ELF-1 (cell line): ENCODE data around the gene HAO1.

Source experiments
- DNase-seq: peaks from one replicate; pipeline ENCODE4 v3.0.0-alpha.2; 2016; ENCODE audit warnings: low read depth, low spot score

Gene HAO1

DNA sequence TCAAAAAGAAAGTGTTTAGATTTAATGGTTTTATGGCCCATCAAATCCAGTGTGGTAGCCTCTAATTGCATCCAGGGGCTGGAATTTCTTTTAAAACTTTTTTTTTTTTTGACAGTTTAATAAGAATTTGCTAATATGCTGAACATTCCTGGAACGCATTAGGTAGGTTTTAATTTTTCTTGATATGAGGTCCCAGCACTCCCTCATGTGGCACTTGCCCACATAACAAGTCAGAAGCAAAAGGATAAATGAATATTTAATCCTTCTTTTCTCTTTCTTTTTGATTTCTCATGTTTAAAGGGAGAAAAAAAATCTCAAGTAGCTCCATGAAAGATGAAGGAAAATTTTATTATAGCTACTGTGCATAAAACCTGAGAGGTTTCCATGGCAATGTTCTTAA is 13.5 kb downstream of the HAO1 start:
- DNase-seq, result no peak

DNA sequence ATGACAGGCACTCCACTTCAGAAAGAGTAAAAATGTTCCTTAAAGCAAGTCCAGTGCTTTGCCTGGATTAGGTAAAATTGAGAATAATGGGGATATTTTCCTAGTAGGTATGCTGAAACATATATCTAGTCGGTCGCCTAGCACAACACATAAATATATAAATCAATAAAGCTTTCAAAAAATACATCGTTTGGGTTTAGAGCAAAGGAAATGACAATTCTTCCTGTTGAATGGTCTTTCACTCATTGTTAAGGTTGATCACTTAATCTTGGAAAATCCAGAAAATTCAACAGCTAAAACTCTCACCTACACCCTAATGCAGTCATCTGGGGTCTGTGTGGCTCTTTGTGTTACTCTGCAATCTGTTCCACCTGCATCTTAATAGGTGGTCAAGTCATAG is 13.9 kb downstream of the HAO1 start:
- DNase-seq, result no peak

DNA sequence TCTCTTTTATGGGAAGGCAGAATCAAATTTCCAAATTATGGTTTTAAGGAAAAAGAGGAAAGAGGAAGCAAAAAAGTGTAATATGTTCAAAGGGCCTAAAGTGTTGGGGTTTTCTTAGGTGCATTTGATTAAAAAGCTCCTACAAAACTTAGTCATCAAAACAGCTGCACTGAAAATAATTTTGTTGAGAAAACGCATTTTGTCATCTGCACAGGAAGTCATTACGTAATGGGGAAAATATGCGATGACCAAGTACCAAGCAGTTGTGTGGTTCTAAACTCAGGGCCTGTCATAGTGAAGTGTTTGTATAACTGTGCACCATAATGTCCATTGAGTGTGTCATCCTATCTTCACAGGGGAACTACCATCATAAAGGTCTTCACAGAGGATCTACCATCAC is 15.6 kb downstream of the HAO1 start:
- no peak for DNase-seq

DNA sequence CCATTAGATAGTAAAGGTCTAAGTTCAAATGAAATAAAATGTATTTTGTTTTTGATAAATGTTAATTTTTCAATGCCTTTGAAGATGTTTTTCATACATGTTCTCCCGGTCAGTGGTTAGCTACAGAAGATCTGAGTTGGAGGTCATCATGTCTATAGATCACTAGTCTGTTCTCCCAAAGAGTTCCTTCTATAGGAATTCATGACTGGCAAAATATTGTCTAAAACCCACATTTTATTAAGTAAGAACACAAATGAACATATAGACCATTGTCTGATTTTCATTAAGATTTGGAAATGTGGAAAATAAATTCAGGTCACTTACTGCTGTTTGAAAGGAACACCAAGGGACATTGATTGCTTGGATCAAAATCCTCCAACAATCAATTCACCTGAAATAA is 23.6 kb downstream of the HAO1 start:
- DNase-seq, result no peak

DNA sequence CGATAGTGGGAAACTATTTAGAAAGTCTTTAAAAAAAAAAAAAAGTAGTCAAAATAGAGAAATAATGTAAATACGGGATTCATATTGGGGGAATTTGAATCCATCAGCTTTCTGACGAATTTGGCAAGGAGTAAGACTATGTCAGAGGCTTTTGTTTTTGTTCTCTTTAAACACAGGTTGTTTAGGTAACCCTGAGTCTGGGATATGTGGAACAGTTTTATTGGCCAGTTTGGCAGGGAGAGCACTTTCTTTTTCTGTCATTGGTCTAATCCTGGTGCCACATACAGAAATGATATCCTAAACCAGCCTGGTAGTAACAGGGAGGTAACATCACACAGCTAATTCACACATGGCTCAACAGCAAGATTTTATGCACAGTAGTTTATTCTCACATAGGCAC is 27.7 kb downstream of the HAO1 start:
- no peak for DNase-seq

DNA sequence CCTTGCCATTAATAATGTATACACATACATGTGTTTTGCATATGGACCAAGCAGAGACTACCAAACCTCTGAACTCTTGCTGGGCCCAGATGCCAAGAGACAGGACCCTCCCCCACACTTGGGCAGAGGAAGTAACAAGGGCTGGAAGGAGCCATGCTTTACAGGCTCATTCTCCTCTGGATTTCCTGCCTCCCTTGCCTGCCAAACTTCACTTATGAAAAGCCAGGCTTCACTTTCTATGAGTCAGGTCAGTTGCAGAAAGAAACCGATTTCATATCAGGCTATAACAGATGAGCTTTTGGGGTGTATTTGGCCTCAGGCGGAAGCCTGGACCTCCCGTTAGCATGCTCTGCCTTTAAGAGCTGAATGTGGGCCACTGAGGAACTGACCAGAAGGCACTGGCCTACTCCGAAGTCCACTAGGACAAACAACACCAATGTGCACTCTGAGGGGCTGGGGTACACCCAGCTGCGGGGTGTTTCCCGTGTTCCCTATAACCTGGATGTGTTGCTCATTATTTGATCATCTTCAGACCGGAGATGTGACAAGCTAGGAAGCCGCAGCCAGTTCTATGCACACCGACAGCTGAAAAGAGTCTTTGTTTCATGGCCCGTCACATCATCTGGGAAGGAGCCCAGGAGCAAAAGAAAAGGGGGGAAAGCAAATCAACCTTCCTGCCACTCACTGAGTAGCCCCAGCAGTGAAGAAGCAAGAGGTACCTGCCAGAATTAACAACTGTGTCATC is 28.5 kb downstream of the HAO1 start:
- DNase-seq, result no peak

DNA sequence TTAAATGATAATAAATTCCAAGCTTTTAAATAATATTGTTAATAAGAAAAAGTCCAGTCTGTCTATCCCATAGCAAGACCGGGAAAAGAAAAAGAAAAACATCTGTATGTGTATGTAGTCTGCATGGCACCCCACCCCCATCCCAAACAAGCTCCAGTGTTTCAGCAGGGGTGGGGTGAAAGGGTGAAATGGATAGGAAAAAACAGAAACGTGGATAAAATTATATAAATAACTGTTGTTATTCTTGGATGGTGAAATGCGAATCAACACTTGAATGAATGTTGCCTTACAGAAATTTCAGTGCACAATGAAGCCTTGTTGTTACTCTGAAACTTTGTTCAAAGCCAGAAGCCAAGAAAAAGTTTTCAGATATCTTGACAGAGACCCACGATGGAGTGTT is 31.4 kb downstream of the HAO1 start:
- DNase-seq, result no peak

DNA sequence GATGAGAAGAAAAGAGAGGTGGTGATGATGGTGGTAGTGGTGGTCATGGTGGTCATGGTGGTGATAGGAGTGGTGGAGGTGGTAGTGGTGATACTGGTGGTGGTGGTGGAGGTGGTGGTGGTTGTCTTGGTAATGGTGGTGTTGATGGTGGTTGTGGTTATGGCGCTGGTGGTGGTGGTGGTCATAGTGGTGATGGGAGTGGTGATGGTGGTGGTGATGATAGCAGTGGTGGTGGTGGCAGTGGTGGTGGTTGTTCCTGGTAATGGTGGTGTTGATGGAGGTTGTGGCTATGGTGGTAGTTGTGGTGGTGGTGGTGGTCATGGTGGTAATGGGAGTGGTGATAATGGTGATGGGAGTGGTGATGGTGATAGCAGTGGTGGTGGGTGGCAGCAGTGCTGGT is 36.8 kb downstream of the HAO1 start:
- no peak for DNase-seq

DNA sequence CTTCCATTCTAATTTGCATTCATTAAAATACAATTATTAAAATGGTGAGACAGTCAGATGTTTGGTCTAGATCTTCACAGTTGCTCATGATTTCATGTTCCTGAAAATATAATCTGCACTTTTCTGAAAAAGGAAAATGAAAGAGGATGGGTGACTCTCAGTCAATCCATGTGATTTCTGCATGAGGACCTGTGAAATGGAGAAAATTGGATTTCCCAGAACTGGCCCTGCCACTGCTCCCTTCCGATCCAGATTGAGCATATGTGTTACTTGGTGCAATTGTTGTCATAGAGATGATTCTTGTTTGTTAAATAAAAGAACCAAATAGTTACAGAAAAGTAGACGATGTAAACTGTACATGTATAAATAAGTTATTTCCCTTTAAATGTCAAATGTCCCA is 37.4 kb downstream of the HAO1 start:
- DNase-seq, result no peak

DNA sequence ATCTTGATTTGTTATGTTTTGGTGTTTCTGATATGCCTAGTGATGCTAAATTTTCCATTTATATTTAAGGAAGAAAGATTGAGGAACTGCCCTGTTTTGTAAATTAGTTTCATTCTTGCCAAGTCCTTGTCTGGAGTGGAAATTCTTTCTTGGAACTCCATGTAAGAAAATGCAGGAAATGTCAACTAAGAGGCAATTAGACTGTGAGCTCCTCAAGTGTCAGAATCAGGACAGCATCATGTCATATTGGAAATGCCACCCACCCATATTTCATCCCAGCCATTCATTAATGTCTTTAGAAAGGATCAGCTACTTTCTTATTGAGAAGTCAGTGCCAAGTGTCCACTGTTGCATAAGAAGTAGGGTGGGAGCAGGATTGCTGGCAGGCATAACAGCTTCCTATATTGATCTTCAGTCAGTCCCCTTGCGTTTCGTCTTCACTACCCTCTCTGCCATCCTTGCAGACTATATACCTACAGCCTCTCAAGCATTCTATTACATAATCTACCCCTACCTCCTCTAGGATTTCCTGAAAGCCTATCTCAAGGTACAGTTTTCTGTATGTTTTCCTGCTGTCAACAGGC is 42.4 kb downstream of the HAO1 start:
- DNase-seq, result no peak

DNA sequence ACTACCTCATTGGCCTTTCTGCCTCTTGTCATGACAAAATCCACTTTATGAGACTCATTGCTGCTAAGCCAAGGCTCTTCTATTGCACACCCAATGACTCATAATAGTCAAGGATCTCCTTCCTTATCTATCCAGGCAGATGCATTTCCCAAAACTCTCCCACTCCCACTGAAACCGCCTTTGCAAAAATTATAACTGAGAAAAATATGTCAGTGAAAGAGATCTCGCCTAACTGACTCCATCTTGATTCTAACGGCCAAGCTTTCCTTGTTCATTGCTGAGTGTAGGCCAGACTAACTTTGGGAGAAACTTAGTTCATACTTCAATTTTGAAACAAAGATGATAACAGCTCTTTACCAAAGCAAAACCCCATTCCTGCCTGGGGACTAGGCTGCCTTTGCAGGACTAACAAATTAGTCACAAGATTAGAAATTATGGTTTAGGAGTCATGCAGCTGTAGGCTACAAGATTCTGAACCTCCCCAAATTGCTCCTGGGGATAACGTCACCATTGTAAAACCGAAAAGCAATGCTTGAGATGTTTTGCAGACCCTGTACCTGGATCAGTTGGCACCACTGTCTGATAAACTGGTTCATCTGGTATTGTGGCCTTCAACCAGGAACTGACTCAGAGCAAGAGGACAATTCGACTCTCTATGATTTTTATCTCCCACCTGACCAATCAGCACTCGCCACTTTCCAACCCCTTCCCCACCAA is 47.1 kb downstream of the HAO1 start:
- no peak for DNase-seq

DNA sequence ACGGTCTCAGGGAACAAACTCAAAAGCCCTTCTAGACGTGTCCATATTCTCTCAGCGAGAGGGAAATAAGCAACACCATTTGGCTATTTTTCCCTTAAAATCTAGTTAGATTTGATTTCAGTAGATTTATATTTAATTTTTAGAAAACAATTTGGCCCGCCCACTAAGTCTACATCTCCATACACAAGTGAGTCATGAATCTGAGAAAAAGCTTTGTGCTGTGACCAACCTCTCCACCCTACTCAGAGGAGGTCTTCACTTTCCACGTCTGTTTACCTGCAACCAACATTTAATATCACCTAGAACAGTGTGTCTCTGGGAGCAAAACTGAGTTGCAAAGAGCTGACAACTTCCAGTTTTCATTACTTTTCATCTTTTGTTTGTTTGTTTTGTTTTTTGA is 48.6 kb downstream of the HAO1 start:
- DNase-seq, result no peak

DNA sequence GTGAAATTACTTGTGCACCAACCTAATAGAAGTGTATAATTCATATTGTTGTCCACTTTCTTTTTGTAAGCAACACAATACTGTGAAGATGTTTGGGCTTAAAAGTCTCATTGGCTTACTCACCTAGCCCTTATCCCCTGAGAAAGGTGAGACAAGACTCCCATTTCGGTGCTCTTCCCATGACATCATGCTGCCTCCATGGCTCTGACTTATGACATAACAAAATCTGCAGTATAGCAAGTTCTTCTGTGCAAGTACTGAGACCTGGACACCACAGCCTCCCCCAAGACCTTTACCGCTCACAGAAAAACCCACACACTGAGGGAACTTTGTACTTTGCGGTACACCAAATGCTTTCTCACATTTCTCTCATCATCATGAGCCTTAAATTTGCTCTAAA is 50.5 kb downstream of the HAO1 start:
- no peak for DNase-seq

DNA sequence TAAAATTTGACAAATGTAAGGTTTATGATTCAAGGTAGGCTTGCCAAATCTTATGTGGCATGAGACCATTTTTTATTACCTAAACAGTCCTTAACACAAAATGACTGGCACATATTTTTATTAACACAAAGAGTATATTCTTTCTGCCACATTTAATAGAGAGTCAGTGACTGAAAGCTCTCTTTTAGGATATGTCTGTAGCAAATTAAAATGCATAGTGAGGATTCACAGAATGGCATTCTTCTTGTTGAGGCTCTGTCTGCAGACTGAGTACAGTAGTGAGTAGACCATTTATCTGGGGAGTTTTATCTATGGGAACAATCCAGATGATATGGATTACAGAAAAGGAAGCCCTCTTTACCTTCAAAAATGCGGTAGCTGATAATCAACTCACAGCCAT is 56.5 kb downstream of the HAO1 start:
- no peak for DNase-seq

DNA sequence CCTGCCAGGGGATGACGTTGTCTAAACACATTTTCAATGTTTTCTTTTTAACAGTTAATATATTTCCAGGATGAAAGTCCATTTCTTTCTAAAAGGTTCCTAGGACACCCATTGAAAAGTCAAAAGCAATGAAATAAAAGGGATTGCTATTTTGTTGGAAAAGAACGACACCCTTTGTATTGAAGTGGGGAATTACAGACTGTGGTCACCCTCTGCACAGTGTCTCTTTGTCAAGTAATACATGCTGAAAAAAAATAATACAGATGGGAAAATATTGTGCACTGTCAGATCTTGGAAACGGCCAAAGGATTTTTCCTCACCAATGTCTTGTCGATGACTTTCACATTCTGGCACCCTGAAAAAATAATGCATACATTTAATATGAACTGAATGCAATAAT is 56.9 kb downstream of the HAO1 start:
- DNase-seq, result no peak

DNA sequence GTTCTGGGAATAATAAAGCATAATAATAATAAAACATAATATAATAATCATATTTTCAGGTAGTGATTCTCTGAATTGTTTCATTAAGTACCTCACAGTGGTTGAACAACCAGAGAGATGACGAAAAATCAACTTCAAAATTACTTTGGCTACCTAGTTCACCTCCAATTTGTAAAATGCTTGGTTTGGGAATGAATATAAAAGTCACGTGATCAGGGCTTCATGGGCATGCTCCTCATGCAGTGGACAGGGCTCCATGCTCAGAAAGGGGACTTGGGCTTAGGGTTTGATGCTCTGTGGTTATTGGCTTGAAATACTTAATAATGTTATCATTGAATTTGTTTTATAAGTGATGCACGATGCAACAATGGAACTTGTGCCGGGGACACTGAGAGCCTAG is 58.2 kb downstream of the HAO1 start:
- DNase-seq, result no peak

DNA sequence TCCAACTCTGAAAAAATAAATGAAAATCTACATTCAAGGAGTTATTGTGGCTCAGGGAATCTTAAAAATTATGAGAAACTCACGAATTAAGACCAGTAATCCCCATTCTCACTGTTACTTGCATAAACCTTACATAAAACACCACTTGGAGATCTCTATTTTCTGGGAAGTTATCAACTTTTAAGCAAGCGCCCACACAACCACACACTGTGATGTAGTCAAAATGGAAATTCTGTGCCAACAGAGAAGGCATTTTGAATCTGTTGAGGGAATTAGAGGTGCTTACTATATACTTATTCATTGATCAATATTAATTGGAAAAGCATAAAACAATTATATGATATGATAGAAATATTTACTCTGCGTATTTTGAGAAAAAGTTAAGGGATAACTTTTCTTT is 58.7 kb downstream of the HAO1 start:
- DNase-seq, result no peak

DNA sequence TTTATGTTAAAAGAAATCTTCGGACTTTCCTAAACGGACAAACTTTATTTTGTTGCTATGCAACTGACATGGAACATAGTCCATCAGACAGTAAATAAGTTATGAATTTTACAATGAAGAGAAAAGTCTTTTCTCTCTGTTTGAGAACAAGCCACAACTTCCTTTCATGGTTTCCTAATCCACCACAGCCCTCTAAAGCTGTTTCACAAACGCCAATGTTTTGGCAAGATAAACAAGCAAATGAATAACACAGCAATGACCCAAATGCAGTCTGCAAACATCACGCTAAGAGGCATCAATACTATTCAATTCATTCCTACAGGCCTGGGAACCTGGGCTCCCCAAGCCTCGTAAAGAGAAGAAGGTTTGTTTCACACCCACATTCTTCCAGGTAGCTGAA is 60.4 kb downstream of the HAO1 start:
- no peak for DNase-seq

DNA sequence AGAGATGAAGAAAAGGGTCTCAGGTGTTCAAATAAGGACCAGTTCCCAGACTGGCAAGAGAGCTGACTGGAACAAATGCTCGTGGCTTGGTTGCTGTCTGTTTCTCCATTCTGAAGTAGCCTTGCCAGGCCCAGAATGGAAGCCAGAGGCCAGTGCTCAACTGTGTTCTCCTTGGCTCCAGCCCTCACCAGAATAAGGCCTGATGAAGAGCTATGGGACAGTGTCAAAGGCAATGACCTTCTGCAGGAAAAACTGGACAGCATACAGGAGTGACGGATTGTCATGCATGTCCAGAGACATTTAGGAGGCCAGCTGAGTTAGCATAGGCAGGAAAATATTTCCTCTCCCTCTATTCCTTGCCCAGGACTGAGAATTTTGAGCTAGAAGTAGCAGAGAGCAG is 72.2 kb downstream of the HAO1 start:
- no peak for DNase-seq

DNA sequence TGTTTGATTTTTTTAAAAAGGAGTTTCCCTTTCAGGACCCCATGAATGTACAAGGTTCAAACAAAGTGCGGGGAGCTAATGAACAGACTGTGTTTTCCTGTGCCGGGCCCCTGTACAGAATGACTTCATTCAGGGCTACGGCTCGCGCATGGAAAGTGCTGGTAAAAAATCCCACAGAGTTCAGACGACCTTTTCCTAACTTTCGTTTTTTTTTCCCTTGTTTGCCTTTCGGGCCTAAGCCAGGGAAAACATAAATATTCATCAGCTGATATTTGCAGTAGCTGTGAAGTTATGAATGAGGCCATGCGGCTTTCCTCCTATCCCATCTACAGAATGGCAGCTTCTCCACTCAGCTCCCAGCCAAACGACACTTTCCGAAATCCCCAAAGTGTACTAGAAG is 74.0 kb downstream of the HAO1 start:
- DNase-seq, result no peak

DNA sequence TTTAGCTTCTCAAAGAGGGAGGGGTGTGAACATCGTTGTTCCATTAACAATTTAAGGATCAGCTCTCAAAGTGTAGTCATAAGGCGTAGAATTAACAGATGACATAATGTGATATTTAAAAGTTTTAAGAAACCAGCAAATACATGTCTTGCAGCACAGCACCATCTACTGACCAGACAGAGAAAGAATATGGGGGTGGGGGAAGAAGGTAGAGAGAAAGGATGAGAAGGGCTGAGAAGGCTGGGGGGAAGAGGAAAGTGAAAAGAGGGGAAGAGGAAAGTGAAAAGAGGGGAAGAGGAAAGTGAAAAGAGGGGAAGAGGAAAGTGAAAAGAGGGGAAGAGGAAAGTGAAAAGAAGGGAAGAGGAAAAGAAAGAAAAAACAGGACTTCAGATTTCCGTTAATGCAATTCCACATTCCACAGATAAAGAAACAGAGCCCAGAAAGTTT is 80.9 kb downstream of the HAO1 start:
- no peak for DNase-seq

DNA sequence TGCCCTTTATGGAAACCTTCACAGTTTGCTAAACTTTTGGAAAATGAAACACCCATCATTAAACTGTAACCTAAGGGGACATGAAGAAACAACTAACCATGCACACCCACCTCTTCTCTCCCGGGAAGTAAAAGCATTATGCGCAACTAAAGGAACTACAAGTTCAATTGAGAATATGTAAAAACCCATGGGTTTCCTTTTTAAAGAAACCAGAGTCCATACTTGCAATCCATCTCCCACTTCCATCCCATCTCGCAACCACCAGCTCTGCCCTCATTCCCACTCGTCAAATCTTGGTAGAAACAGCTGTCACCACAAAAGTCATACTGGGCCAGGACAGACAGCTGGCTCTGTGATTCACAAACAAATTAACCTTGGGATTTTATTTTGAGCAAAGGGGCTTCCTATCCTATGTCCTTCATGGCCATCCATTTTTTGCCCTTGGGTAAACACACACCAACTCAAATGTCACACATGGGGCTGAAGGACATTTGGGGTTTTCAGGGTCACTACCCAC is 81.5 kb downstream of the HAO1 start:
- DNase-seq, result no peak

DNA sequence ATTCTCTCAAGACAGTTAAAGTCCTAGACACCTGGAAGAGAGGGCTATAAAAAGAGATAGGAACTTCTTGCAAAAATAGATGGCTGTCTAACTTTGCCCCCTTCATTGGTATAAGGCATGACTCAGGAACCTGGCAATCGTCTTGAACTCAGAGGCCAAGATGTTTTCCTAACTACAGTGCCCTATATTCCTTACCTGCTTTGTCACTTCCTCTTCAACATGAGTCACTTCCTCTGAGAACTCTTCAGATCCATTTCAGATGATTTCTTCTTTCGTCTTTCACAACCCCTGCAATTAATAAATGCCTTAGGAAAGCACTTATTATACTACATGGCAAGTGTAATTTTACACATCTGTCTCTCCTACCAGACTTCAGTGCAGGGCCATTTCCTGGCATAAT is 83.5 kb downstream of the HAO1 start:
- no peak for DNase-seq
